GM18517 (cell line): ENCODE measurements around the gene NOS2.
"Not testable (repeated sequence)": the region's sequence is repeated elsewhere in the genome, so short reads cannot be mapped to it uniquely, and the experiment has no call there.

ENCODE experiments used
- ATAC-seq: cut with Tn5 transposase; IDR thresholded peaks from one replicate; pipeline ENCODE4 v1.9.1; 2021; ENCODE audit warnings: mild to moderate bottlenecking, moderate library complexity; ENCODE audit not compliant: unreplicated experiment

NOS2 gene

GRCh38 chr17:27756467-27757371, 43.6 kb downstream of the NOS2 start:
- ATAC-seq = no peak

GRCh38 chr17:27755706-27756466, 44.4 kb downstream of the NOS2 start:
- ATAC-seq = no peak

DNA sequence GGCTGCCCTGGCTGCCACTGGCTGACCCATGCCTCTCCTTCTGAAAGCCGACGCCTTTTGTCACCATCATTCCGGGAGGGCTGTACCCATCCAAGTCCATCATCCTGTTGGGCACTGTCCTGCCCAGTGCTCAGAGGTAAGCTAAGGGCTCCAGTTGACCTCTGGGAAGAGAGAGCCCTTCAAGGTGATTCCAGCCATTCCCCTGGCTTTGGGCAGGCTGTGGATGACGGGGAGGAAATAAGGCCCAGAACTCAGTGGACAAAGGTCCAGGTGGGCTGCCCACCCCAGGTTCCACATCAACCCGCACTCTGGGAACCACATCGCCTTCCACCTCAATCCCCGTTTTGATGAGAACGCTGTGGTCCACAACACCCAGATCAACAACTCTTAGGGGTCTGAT, 45.8 kb downstream of the NOS2 start:
- ATAC-seq = no peak

- not testable (repeated sequence) for ATAC-seq
These were observed 46.6 kb downstream of the NOS2 start for GRCh38 chr17:27753726-27754125.

DNA sequence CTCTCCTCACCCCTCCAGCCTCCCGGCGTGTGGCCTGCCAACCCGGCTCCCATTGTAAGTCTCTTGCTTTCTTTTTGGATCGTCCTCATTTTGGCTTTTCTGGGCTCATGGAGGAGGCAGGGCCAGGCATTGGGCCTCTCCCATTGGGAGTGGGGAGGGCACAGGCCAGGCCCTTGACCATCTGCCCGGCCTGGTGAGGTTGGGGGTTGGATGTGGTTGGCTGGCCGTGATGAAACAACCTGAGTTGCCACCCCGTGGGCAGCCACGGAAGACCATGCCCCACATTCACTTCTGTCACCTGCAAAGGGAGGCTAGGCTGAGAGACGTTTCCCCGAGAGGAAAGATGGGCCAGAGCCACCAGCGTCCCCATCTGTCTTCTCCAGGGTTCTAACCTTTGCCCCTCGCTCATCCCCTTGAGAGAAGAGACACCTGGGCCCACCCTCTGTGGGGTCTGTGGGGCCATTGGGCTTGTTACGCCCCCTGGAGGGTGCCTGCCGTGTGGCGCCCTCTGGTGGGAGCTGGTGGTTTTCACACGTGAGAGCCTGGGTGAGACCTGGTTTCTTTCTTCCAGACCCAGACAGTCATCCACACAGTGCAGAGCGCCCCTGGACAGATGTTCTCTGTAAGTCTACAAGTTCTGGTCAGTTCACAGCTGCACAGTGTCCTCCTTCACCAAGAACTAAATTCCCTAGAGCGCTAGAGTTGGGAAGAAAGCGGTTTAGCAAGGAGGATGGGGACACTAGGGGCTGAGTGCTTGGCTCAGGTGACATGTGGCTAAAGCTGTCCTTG, 47.3 kb downstream of the NOS2 start:
- ATAC-seq = not testable (repeated sequence)

DNA sequence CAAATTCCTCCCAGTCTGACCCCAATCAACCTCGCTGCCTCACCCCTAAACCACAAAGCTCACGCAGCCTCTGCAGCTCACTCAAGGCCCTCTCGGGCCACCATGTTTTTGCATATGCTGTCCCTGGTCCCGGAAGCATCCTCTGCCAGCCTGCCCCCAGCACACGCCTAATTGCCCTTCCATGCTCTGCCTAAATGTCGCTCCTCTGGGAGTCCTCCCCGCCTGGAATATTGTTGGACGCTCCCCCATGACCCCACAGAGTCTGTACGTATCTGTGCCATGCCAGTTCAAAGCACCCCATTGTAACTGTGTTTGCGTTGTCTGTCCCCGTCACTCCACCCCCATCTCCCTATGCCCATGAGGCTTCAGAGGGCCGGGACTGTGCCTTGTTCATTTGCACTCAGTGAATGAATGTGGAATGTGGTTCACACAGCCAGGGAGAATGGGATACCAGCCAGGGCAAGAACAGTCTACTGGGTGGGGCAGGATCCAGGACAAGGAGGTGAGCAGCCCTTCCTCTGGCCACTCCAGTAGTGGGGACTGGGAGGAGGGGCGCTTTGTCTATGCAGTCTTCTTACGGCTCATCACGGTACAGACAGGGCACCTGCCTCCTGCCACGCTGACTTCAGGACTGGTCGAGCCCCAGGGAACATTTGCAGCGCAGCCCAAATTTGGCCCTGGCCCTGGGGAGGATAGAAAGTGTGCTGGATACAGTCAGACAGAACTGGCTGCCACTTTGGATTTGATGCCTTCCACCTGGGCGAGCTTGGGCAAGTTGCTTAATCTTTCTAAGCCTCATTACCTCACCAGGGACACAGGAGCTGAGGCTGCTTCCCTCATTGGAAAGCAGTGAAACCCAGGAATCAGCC, 48.5 kb downstream of the NOS2 start:
- no peak for ATAC-seq

DNA sequence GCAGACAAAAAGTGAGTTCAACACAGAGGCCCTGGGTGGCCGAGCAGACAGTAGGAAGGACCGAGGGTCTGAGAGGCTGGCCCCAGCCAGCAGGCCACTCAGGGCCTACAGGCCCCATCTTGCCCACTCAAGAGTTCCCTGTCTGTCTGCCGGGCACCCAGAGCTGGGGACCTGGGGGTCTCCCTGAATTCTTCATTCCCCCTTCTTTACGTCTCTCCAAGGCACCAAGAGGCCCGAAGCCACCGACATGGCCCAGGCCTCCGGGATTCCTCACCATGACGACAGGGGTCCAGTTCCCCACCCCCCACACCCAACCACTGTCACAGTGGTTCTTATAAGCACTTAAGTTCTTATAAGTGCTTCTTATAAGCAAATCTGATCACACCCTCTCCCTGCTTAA, 49.2 kb downstream of the NOS2 start:
- no peak for ATAC-seq

DNA sequence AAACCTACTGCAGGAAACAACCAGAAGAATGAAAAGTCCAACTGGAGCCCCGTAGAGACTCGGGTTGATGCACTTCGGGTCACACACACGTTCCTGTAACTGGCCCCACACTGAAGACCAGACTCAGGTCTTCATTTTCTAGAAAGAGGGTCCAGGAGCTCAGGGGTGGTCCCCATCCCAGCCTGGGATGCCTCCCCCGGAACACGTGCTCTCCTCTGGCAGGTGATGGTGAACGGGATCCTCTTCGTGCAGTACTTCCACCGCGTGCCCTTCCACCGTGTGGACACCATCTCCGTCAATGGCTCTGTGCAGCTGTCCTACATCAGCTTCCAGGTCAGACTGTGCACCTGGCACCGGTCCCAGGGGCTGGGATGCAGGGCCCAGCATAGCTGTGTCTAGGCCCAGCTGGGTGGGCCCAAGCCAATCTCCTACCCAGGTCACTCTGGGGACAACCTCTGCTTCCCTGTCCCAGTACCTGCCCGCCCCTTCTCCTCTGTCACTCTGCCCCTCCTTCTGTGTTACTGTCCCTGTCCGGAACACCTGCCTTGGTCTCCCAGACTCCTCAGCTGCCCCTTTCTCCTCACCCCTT, 50.7 kb downstream of the NOS2 start:
- ATAC-seq = not testable (repeated sequence)

GRCh38 chr17:27748360-27748825, 51.9 kb downstream of the NOS2 start:
- ATAC-seq = no peak

DNA sequence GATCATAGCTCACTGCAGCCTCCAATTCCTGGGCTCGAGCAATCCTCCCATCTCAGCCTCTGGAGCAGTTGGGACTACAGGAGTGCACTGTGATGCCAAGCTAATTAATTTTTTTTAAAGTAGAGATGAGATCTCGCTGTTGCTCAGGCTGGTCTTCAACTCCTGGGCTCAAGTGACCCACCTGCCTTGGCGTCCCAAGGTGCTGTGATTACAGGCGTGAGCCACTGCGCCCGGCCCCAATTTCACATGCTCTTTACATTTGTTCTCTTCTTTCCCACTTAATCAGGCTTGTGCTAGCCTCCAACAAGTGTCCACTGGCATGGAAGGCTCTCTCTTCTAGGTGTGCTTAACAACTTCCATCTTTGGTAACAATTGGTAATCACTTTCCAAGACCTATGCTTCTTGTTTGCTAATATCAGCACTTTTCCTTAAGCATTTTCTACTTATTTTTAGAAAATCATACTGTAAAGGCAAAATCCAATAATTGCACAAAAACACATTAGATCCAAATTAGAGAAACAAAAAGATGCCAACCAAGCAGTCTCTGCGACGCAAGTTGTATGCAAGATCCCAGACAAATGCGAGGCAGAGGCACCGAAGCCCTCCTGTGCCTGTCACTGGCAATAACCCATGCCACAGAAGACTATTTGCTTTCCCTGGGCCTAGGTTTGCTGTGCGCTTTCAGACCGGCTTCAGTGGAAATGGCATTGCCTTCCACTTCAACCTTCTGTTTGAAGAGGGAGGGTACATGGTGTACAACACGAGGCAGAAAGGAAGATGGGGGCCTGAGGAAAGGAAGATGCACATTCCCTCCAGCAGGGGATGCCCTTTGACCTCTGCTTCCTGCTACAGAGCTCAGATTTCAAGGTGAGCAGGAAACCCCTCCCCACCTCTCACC, 52.6 kb downstream of the NOS2 start:
- ATAC-seq = no peak

GRCh38 chr17:27746881-27747280, 53.4 kb downstream of the NOS2 start:
- ATAC-seq = no peak

- not testable (repeated sequence) for ATAC-seq
These were observed 54.0 kb downstream of the NOS2 start for GRCh38 chr17:27746320-27746719.

DNA sequence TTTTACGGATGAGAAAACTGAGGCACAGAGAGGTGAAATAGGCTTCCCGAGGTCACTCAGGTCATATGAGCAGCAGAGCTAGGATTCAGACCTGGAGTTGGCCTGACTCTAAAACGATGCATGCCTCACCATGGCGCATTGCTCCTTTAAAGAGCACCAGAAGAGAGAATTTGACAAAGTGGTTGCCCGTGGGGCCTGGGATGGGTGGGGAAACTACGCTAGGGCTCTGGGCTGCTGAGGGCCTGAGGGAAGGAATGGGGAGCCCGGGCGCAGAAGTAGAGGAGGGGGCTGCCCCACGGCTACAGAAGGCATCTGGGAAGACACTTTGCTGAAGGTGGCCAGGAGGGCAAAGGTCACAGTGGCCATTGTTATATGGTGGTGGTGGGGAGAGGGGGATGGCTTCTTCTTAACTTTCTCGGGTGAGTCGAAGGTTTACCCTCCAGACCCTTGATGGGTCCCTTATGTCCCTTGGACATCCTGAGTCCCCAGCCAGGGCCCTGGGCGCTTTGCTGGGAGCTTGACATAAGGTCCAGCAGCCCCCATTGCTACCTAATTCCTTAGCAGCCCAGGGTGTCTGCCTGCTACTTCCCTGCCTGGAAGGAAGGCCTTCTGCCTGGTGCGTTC, 55.0 kb downstream of the NOS2 start:
- not testable (repeated sequence) for ATAC-seq

DNA sequence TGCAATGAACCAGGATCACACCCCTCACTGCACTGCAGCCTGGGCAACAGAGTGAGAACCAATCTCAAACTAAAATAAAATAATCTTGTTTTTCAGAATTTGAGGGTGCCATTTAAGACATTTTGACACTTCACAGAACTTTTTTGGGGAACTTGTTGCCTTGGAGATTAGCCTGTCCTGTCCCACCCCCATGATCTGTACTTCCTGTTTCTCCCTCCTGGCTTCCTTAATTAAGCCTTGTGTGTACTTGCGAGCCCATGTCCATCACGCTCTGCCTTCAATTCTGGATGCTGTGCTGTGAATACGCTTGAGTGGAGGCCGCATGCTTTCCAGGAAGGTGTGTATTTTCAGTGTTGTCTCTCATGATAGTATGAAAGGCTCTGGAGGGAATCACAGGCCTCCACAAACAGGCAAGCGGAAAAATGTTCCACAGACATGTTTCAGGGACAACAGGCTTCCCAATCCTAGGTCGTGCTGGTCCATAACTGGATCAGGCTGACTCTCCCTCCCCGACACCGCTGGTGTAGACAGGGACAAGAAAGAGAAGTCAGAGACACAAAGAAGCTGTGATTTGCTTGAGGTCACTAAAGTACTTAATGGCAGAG, 56.9 kb downstream of the NOS2 start:
- no peak for ATAC-seq

DNA sequence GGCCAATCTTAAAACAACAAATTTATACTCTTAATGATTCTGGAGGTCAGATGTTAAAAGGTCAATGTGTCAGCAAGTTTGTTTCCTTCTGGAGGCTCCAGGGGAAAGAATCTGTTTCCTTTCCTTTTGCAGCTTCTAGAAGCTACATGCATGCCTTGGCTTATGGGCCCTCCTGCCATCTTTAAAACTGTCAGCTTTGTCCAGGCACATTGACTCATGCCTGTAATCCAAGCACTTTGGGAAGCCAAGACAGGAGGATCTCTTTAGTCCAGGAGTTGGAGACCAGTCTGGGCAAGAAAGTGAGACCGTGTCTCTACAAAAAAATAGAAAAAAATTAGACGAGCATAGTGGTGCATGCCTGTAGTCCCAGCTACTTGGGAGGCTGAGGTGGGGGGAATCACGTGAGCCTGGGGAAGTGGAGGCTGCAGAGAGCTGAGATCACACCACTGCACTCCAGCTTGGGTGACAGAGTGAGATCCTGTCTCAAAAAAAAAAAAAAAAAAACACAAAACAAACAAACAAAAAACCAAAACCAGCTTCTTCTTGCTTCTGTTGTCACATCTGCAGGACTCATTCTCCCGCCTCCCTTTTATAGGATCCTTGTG, 58.3 kb downstream of the NOS2 start:
- no peak for ATAC-seq

GRCh38 chr17:27741361-27741861, 58.9 kb downstream of the NOS2 start:
- ATAC-seq = no peak

GRCh38 chr17:27740541-27740940, 59.8 kb downstream of the NOS2 start:
- not testable (repeated sequence) for ATAC-seq
